HG03108 (cell line): ENCODE data around the gene LEP.
"Not testable (repeated sequence)": the region's sequence is repeated elsewhere in the genome, so short reads cannot be mapped to it uniquely, and the experiment has no call there.

Experiments
- ATAC-seq: cut with Tn5 transposase; IDR thresholded peaks from one replicate; pipeline ENCODE4 v1.9.1; 2021; ENCODE audit warnings: moderate library complexity; ENCODE audit not compliant: unreplicated experiment

Gene LEP

GRCh38 chr7:128210590-128211570, 30.2 kb upstream of the LEP start:
- ATAC-seq = no peak

- ATAC-seq = no peak
These were observed 29.5 kb upstream of the LEP start for GRCh38 chr7:128211626-128212025.

GRCh38 chr7:128214463-128214862, 26.6 kb upstream of the LEP start:
- no peak for ATAC-seq

- ATAC-seq = no peak
These were observed 25.8 kb upstream of the LEP start for GRCh38 chr7:128215281-128215680.

- ATAC-seq = no peak
These were observed 25.3 kb upstream of the LEP start for GRCh38 chr7:128215739-128216138.

GRCh38 chr7:128217030-128217805, 23.9 kb upstream of the LEP start:
- no peak for ATAC-seq

GRCh38 chr7:128217967-128218652, 23.0 kb upstream of the LEP start:
- no peak for ATAC-seq

- no peak for ATAC-seq
These were observed 21.4 kb upstream of the LEP start for GRCh38 chr7:128219636-128220035.

GRCh38 chr7:128221929-128222403, 19.1 kb upstream of the LEP start:
- no peak for ATAC-seq

- ATAC-seq = no peak
These were observed 14.7 kb upstream of the LEP start for GRCh38 chr7:128226132-128226980.

- ATAC-seq = no peak
These were observed 13.8 kb upstream of the LEP start for GRCh38 chr7:128227271-128227670.

- ATAC-seq = no peak
These were observed 10.1 kb upstream of the LEP start for GRCh38 chr7:128231021-128231420.

- no peak for ATAC-seq
These were observed 9.4 kb upstream of the LEP start for GRCh38 chr7:128231677-128232076.

GRCh38 chr7:128233471-128233870, 7.6 kb upstream of the LEP start:
- ATAC-seq = no peak

GRCh38 chr7:128234476-128235026, 6.5 kb upstream of the LEP start:
- no peak for ATAC-seq

GRCh38 chr7:128235471-128235870, 5.6 kb upstream of the LEP start:
- ATAC-seq = no peak

GRCh38 chr7:128236924-128237586, 4.0 kb upstream of the LEP start:
- ATAC-seq = peak; percentile 52

- not testable (repeated sequence) for ATAC-seq
These were observed 1.9 kb upstream of the LEP start for GRCh38 chr7:128239146-128239545.

- ATAC-seq = no peak
These were observed 1.6 kb downstream of the LEP start for GRCh38 chr7:128242661-128243060.
